GM08714 (cell line): ENCODE data around the gene STARD13.

Experiments
- H3K4me3 ChIP-seq: fragments of 200-500 bp; sonication (Bioruptor generic); 2 replicates; pipeline ENCODE4 v1.5.1; 2014; ENCODE audit warnings: mild to moderate bottlenecking, low read length, inconsistent platforms
- ZNF274 ChIP-seq: IDR thresholded peaks from 2 replicates; pipeline ENCODE4 v1.6.1; 2012; ENCODE audit warnings: mild to moderate bottlenecking, low read depth, low read length

STARD13 gene

DNA sequence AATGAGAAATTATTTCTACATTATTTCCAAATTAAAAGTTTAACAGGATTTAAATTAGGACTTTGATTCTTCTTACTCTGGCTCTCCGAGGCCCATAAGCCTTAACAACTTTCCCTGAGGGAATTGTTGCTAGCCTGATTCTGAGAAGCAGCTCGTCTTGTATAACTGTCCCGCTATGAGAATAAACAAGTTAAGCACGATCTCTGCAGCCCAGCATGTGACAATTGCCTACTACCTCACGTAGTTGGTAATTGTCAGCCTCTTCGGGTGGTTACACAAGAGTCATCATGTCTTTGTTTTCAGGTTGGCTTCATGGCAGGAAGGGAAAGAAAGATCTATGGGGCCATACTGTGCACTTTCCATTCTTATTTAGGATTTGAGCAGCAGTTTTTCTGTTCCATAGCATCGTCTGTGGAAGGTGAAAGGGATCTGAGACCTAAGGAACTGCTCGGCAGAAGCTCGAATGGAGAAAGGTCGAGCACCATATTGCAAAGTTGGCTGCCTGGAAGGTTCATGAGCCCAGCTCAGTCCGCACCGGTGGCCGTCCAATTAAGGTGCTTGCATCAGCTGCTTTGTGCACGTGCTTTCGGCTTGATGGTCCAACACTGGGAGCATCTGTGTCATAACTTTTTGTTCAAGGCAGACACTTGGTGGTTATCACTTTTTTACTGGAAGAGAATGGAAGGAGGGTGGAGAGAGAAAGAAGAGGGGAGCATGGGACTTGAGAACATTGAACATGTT is 1.8 kb upstream of the STARD13 start:
- no peak overlapping the region for H3K4me3 ChIP-seq
- no peak for TF ChIP-seq ZNF274

DNA sequence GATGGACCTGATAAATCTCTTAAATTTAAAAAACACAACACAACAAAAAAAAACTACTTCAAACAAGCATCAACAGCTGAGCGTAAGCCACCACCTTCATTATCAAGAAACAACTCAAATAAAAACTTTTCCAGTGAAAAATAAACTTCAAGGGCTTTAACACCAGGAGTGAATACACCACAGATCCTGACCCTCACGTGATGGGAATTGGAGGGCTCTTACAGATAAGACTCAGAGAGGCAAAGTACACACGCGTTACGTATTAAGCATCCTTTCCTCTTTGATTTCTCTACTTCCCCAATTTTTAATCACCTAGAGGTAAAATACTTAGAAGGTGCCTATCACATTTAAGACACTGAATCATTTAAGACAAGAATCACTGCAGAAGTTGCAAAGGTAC is 573 bp upstream of the STARD13 start:
- TF ChIP-seq ZNF274 = no peak
- peak overlapping the region; percentile 70 for H3K4me3 ChIP-seq

DNA sequence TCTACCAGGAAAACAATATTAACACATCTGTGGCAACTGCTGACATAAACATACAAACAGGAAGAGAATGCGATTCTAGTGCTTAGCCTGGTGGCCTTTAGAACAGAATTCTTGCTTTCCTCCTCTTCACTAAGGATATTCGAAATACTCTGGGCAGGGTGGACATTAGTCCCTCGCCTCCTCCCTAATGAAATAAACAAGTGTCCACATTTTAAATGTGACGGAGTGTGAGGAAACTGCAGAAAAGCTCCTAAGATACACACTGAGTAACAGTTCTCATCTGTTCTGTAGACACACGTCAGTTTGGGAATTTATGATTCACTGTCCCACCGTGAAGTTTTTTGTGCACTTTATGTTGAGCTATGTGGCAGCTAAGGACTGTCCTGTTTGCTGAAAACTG is 639 bp downstream of the STARD13 start:
- H3K4me3 ChIP-seq = peak overlapping the region; percentile 70

DNA sequence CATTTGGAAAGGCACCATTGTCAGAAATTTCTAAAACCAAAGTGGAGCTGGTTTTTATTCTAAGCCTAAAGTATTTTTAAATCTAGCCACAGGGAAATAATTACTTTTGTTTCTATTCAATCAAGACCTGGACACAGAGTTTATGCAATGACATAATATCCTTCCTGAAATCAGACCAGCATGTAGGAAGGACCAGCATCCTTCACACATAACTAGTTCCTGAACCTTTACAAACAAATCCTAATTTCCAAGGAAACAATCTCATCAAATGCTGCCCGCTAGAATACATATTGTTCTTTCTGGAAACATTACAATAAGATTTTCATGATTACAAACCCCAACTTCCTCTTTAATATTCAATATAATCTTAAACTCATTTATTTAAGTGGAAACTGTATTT is 1.5 kb downstream of the STARD13 start:
- no peak for TF ChIP-seq ZNF274
- no peak overlapping the region for H3K4me3 ChIP-seq

More for the DNA sequence above, 639 bp downstream of the STARD13 start:
- no peak for TF ChIP-seq ZNF274

DNA sequence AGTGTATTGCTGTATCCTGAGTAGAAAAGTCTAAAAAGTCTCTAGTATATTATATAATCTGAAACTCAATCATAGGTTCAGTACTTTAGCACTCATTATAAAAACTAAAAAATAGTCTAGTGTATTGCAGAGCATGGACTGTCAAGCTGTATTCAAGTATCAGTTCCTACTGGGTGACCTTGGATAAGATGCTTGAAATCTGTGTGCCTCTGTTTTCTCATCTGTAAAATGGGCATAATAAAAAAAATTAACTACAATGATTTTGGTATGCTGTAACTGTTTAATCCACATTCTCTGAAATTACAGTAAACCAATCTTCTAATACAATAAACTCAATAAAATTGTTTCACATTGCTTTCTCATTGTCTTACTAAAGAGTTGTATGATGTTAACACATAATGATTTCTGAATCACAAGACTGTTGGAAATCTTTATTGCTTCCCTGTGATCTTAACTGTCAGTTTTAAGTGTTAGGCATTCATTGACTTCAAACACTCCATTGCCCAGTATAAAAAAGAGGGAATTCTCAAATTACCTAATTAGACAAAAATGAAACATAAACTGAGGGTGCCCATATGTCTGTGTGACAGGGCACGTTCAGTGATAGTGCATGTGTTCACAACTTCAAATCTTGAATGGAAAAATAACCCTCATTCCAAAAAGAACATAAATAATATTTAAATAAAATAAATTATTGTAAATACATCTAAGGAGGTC is 2.2 kb downstream of the STARD13 start:
- TF ChIP-seq ZNF274 = no peak
- H3K4me3 ChIP-seq = no peak overlapping the region

DNA sequence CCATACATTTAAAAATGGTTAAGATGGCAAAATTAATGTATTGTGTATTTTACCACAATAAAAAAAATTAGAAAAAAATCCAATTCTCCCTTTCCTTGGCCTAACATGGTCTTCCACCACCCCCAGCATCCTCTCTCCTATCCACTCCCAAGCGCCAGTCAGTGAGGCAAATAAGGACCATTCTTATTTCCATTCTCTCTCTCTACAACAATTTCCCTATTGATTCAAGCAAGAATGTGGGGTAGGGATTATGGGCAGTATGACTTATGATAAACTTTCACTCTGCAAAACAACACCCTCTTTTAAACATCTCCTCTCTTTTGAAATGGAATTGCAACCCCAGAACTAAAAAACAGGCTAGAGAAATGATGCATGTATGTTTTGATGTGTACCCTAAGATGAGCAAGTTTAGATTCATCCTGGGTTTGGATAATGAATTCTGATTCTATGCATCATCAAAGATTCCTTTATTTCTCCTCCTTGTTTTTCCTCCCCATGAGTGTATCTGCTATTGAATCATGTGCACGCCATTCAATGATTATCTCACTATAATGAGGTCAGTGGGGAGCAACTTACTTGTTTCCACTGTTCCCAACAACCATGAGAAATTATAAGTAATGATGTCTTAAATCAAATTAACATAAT is 3.5 kb downstream of the STARD13 start:
- H3K4me3 ChIP-seq = no peak overlapping the region
- no peak for TF ChIP-seq ZNF274

DNA sequence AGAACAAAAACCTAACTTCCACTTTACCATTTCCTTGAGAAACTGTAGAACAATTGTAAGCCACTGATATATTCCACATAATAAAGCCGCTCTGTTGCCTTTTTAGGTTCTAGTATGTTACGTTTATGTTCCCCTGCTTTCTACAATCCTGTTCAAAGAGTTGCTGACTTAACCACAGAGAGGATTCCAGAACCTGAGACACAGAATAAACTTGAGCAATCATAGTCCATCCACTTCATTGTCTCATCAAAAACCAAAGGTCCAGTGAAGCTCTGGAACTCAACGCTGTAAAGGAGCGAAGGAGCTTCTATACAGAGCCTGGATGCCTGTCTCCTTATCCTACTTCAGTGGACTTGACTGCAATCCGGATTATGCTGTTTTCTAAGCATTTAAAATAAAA is 4.6 kb downstream of the STARD13 start:
- TF ChIP-seq ZNF274 = no peak
- no peak overlapping the region for H3K4me3 ChIP-seq

DNA sequence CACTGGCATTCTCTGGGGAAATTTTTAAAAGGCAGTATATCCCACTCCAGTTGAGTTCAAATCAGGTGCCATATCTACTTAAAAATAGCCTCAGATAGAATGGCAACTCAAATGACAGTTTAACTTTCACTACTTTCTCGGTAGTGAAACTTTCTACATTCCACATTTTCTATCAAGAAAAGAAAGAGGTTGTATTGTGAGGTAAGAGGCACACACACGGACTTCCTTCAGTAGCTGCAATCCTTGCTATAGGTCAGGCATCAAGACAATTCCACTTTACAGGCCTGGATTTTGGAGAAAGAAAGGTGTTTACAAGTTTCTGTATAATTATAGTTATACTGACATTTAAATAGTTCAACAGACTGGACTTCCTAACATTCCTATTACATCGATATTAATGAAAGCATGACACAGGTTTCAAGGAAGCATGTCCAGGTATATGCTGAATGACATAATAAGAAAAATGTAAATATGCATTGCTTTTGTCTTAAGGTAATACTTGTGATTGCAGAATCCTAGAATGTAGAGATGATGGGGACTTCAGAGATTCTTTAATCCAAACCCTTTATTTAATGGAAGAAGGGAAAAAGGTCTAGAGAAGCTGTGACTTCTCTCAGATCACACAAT is 5.2 kb downstream of the STARD13 start:
- TF ChIP-seq ZNF274 = no peak
- H3K4me3 ChIP-seq = no peak overlapping the region

DNA sequence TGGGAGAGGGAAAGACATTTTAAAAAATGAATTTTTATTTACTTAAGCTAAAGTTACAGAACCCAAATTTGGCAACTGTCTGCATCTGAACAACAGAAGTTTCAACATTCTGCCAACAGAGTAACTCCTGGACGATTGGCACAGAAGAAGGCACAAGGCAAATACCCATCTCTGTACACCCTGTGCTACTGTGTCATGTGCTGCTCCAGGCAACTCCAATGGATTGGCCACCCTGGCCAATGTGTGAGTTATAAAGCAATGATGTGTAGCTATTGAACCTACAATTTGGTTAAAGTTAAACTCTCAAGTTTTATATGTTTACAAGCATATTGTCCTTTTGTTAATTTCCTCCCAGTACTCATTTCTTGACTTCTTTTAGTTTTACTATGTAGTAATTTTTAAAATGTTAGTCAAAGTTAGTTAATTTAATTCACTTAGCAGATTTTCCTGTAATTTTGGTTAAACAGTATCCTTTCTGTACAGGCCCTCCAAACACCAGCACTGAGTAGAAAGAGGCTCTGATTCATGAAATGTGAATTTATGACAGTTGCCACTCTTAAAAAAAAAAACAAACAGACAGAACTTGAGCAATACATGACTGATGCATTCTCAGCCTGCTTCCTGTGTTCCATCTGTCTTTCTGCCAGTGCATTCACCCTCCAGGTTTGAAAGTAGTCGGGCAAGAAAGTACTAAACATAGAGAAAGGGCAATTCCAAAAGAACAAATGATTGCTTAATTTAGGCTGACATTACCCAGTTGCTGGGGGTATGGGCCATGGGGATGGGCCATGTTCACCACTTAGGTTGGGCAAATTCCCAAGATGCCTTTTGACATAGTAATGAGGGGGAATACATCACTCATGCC is 5.9 kb downstream of the STARD13 start:
- no peak overlapping the region for H3K4me3 ChIP-seq
- TF ChIP-seq ZNF274 = no peak

DNA sequence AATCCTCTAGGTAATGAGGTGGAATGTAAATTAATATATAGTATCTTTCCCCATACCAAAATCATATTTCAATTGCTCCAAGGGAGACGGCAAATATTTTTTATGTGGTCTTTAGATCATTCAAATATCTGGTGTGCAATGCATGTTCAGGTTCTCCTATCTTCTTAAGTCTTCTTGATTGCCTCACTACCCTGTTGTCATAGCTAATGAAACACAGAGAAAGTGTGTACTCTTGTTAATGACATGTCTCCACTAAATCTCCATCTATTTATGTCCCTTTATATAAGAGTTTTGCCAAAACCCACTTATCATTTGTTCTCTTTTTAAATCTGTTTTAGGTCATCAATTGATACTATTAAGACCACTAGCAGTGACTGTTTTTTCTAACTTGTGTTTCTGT is 6.6 kb downstream of the STARD13 start:
- no peak overlapping the region for H3K4me3 ChIP-seq
- TF ChIP-seq ZNF274 = no peak

DNA sequence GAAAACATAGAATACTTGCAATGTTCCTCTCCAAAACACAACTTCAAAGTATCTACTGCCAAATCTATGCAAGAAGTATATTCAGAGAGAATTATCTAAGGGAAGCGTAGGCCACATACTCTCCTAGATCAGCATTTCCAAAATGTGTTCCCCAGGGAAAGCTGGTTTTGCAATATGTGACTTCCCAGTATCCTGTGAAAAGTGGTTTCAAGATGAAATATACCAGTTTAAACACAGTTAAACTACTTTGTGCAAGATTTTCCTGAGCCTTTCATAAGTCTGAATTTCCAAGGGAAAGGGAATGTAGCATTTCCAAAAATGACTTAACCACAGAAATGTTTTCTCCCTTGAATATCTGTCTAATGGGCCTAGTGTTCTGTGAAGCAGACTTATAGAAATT is 7.6 kb downstream of the STARD13 start:
- H3K4me3 ChIP-seq = no peak overlapping the region
- no peak for TF ChIP-seq ZNF274

DNA sequence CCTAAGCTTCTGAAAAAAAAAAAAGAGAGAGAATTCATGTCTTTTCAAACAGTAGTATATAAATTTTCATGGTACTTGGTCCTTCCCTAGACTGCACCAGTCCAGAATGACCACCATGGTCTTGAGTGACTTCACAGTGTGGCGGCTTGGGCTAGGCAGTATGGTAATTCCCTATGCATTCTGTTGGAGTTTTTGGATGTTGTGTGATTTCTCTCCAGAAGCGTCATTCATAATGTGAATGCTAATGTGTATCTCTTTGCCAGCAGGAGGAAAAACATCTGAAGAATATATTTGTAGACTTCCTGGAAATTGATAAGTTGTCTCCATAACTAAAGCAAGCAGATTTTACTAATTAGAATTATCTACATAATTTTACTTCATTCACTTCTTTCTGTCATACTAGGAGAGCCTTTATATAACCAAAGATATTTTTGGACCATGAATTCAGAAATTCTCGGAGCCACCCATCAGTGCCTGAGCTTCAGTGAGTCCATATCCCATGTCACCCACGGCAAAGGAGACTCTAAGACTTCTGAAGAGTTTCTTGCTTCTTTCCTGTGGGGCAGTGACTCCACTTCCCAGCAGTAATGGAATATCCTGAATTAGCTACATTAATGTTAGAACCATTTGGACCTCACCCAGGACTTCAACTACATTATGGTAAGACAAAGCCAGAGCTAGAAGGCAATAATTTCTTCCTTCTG is 8.4 kb downstream of the STARD13 start:
- TF ChIP-seq ZNF274 = no peak
- H3K4me3 ChIP-seq = no peak overlapping the region

DNA sequence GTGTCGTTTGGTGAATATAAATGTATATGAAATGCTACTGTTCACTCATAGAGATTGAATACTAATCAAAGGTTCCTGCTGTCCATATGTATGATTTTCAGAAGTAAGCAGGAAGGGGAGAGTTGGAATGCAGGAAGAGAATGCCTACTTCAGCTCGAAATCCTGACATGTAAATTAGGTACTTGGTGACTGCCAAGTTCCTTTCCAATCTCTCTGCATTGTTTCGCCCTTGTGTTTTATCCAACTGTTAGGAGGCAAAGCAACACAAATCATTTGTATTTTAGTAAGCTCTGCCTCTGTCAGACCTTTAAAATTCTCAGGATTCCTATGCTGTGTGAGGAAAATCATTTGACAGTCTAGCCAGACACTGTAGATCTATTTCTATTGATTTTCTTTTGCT is 9.0 kb downstream of the STARD13 start:
- no peak overlapping the region for H3K4me3 ChIP-seq
- no peak for TF ChIP-seq ZNF274

DNA sequence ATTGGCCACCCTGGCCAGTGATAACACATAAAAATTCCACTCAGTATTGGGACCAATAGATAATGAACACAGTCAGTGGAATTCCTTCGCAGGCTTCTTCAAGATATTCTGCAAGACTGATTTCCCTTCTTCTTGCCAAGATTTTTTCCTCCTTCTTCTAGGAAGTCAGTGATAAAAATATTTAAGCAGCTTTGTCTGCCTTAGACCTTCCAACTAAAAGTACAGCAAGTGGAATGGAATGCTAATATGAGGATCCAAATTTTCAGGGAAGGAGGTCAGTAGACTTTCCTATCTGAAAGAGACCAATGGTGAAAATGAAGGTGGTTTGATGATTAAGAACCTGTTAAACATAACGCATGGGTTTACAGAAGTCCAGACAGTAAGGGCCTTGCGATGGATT is 9.6 kb downstream of the STARD13 start:
- no peak overlapping the region for H3K4me3 ChIP-seq
- TF ChIP-seq ZNF274 = no peak
